RWPE2 (cell line): ENCODE data around the gene MRM1.

ENCODE experiments used
- ATAC-seq: fragments of 200-7000 bp; cut with Tn5 transposase; 3 replicates; pipeline ENCODE4 v1.9.1; 2021; ENCODE audit warnings: low read depth
- DNase-seq: peaks from one replicate; pipeline ENCODE4 v3.0.0-alpha.2; 2020; ENCODE audit warnings: low spot score
- H3K27ac ChIP-seq: fragments of 450-650 bp; 2 replicates; pipeline ENCODE4 v1.5.1; 2017; ENCODE audit warnings: mild to moderate bottlenecking; ENCODE audit not compliant: poor library complexity, severe bottlenecking
- H3K27me3 ChIP-seq: fragments of 250-450 bp; sonication (Bioruptor Pico); 2 replicates; pipeline ENCODE4 v1.5.1; 2021; ENCODE audit warnings: mild to moderate bottlenecking, moderate library complexity; ENCODE audit not compliant: insufficient read depth, poor library complexity, severe bottlenecking
- H3K36me3 ChIP-seq: fragments of 250-450 bp; sonication (Bioruptor Pico); 2 replicates; pipeline ENCODE4 v1.5.1; 2020; ENCODE audit warnings: low read depth, mild to moderate bottlenecking, moderate library complexity
- H3K4me1 ChIP-seq: fragments of 250-450 bp; sonication (Bioruptor Pico); 2 replicates; pipeline ENCODE4 v1.5.1; 2021; ENCODE audit warnings: mild to moderate bottlenecking, moderate library complexity; ENCODE audit not compliant: insufficient read depth, poor library complexity, severe bottlenecking
- H3K4me3 ChIP-seq: fragments of 250-450 bp; sonication (Bioruptor Pico); 2 replicates; pipeline ENCODE4 v1.5.1; 2021; ENCODE audit warnings: mild to moderate bottlenecking, moderate library complexity; ENCODE audit not compliant: severe bottlenecking
- H3K9me3 ChIP-seq: fragments of 250-450 bp; sonication (Bioruptor Pico); 2 replicates; pipeline ENCODE4 v1.5.1; 2021; ENCODE audit warnings: mild to moderate bottlenecking, moderate library complexity; ENCODE audit not compliant: severe bottlenecking
- TF ChIP-seq, protein P1 (sequence below): fragments of 450-650 bp; IDR thresholded peaks from one replicate; pipeline ENCODE4 v1.5.1; 2017; ENCODE audit warnings: mild to moderate bottlenecking, moderate library complexity; ENCODE audit not compliant: poor library complexity, severe bottlenecking

MRM1 gene

DNA sequence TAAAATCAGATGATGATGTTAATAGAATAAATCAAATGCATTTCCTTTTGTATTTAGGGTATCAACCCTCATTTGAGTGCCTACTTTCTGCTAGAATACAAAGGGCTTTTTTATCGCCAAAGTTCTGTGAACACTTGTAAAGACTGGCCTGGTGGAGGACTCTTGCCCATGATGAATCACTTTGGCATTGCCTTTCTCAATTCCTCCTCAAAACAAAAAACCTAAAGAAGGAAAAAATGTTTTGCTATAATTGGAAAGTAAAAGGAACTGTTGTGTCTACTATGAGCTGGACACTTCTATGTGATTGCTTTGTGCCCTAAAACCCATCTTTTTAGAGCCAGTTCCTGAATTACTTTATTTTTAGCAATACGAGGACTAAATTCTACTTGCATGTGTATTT, 22.7 kb upstream of the MRM1 start:
- Histone ChIP-seq H3K36me3 (peaks cover 82% of the 10 kb centered on the region), H3K27me3 (no peaks in the 10 kb centered on the region), H3K4me3 (no peak overlapping the region), H3K27ac (no peak overlapping the region), H3K9me3 (no peaks in the 10 kb centered on the region), H3K4me1 (no peaks in the 10 kb centered on the region)
- TF ChIP-seq, protein P1, sequence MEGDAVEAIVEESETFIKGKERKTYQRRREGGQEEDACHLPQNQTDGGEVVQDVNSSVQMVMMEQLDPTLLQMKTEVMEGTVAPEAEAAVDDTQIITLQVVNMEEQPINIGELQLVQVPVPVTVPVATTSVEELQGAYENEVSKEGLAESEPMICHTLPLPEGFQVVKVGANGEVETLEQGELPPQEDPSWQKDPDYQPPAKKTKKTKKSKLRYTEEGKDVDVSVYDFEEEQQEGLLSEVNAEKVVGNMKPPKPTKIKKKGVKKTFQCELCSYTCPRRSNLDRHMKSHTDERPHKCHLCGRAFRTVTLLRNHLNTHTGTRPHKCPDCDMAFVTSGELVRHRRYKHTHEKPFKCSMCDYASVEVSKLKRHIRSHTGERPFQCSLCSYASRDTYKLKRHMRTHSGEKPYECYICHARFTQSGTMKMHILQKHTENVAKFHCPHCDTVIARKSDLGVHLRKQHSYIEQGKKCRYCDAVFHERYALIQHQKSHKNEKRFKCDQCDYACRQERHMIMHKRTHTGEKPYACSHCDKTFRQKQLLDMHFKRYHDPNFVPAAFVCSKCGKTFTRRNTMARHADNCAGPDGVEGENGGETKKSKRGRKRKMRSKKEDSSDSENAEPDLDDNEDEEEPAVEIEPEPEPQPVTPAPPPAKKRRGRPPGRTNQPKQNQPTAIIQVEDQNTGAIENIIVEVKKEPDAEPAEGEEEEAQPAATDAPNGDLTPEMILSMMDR = no peak
- ATAC-seq (no peak), DNase-seq (no peak)

DNA sequence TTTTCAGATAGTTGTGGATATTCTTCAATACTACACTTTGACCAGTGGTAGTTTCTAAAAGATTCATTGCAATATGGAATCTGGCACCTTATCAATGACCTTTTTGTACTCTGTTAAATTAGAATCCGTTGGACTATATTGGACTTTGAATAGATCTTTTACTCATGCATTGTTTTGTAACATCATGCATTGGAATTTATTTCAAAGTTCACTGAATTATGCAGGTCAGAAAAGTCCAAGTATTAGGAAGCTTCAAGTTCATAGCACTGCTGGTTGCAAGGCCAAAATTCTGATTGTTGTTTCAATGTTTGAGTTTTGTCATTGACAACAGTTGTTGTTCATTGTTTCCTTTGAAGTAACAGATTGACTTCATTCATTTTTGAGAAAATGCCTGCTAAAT, 17.6 kb upstream of the MRM1 start:
- H3K36me3 ChIP-seq = peaks cover 93% of the 10 kb centered on the region
- H3K27ac ChIP-seq = no peak overlapping the region
- H3K4me3 ChIP-seq = no peak overlapping the region
- no peak for ATAC-seq
- H3K9me3 ChIP-seq = no peaks in the 10 kb centered on the region
- TF ChIP-seq, protein P1 = no peak
- H3K4me1 ChIP-seq = no peaks in the 10 kb centered on the region
- H3K27me3 ChIP-seq = no peaks in the 10 kb centered on the region
- DNase-seq = no peak

DNA sequence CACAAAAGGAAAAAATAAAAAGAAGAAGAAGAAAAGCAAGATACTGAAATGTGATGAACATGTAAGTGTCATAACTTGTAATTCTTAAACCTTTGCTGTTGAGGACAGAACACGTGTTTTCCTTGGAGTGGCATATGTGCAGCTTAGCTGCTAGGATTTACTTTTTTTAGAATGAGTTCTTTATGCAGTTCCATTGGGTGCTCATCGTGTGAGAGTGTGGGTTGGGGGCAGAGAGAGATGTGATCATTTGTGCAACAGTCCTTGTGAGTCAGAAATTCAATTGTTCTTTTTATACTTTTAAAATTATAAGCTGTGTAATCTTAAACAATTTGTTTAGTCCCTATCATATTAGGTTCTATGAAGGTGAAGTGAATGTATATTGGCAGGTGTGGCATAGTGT, 15.2 kb upstream of the MRM1 start:
- H3K36me3 ChIP-seq = peaks cover 85% of the 10 kb centered on the region

DNA sequence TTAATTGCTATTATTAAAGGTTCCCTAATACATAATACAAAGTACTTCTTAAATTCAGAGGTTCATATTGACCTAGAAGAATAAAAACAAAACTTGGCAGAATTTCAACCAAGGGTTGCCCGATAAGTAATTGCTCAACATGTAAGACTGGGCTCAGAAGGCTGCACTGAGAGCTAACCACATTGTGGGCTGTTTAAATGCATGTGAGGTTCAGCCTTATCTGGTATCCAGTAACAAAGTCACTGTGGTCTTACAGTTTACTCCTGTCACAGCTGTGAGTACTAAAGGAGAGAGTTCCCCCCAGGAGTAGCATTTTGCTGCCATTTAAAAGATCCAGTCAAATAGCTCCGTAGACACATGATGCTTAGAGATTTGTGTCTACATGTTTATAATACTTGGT, 11.3 kb upstream of the MRM1 start:
- H3K27me3 ChIP-seq = no peaks in the 10 kb centered on the region
- TF ChIP-seq, protein P1 = no peak
- H3K4me1 ChIP-seq = no peaks in the 10 kb centered on the region
- no peaks in the 10 kb centered on the region for H3K9me3 ChIP-seq
- peaks cover 50% of the 10 kb centered on the region for H3K36me3 ChIP-seq
- no peak overlapping the region for H3K27ac ChIP-seq
- ATAC-seq (no peak), DNase-seq (no peak)
- H3K4me3 ChIP-seq = no peak overlapping the region

More for the DNA sequence above, 15.2 kb upstream of the MRM1 start:
- no peak for DNase-seq
- Histone ChIP-seq H3K4me1 (no peaks in the 10 kb centered on the region), H3K9me3 (no peaks in the 10 kb centered on the region), H3K27me3 (no peaks in the 10 kb centered on the region), H3K4me3 (no peak overlapping the region), H3K27ac (no peak overlapping the region)
- no peak for ATAC-seq
- TF ChIP-seq, protein P1 = no peak

DNA sequence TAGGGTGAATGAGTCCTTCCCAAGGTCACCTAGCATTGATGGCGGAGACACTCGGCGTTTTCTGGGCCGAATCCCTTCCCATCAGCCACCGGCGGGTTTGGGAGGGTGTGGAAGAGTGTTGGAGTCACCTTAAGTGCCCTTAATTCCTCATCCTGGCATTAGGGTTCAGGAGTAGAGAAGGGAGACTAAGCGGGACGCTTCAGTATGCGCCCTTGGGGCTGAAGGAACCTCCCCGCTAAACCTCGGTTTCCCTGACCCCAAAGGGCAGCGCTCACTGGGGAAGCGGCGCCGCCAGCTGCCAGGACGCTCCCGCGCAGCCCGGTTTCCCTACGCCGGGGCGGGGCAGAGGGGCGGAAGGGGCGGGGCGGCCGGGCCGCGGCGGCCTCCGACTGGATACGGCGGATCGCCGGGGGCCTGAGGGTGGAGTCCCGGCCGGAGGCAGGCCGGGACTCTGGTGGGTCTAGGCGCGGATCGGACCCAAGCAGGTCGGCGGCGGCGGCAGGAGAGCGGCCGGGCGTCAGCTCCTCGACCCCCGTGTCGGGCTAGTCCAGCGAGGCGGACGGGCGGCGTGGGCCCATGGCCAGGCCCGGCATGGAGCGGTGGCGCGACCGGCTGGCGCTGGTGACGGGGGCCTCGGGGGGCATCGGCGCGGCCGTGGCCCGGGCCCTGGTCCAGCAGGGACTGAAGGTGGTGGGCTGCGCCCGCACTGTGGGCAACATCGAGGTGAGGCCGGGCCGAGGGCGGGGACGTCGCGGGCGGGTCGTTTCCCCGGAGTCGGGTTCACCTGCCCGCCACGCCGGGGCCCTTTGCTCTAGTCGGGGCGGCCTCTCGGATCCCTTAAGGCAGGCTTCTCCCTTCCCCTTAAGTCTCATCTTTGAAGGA, 9.7 kb upstream of the MRM1 start, which contains the start of gene DHRS11:
DHRS11 (plus strand) TSS at position 446 of the 882 bp plus-strand sequence; CDS start at position 577, 131 bp downstream.
- ATAC-seq (peak; percentile 96), DNase-seq (peak; percentile 80)
- TF ChIP-seq, protein P1 = peak; percentile 19
- Histone ChIP-seq H3K36me3 (peaks cover 34% of the 10 kb centered on the region), H3K9me3 (no peaks in the 10 kb centered on the region), H3K4me3 (peak within 1 kb of the TSS; percentile 85), H3K4me1 (no peaks in the 10 kb centered on the region), H3K27ac (peak within 1 kb of the TSS; percentile 36), H3K27me3 (no peaks in the 10 kb centered on the region)
